Testis (tissue), 3 donors: ENCODE results near the gene PRPSAP1. TPM values are rescaled to one million over a fixed set of nuclear protein-coding genes. Genes with fewer than 3 reads are reported as not detected.

ENCODE experiments used
- DNase-seq: peaks from one replicate; pipeline ENCODE4 v3.0.0-alpha.2; 2019
- H3K27ac ChIP-seq, 2 donors: fragments of 200-600 bp; sonication (generic); one replicate each; pipeline ENCODE4 v1.5.1; 2019
- H3K27me3 ChIP-seq: fragments of 200-600 bp; sonication (generic); one replicate; pipeline ENCODE4 v1.5.1; 2019
- H3K36me3 ChIP-seq: fragments of 200-600 bp; sonication (generic); one replicate; pipeline ENCODE4 v1.5.1; 2017; ENCODE audit warnings: low read depth; ENCODE audit errors: missing control alignments
- H3K4me1 ChIP-seq: fragments of 200-600 bp; sonication (generic); one replicate; pipeline ENCODE4 v1.5.1; 2019
- H3K4me3 ChIP-seq, 2 donors: fragments of 200-600 bp; sonication (generic); one replicate each; pipeline ENCODE4 v1.5.1; 2017 to 2019
- H3K9me3 ChIP-seq: fragments of 200-600 bp; sonication (generic); one replicate; pipeline ENCODE4 v1.5.1; 2017
- POLR2A ChIP-seq: fragments of 450-650 bp; IDR thresholded peaks from one replicate; pipeline ENCODE4 v1.6.1; 2017; ENCODE audit warnings: antibody characterized with exemption, mild to moderate bottlenecking, moderate library complexity
- WGBS, 2 donors: methylation state at CpG; one replicate each; pipeline ENCODE4 v1.1.5; 2018; 5-methylcytosine and 5-hydroxymethylcytosine counted together
- intact Hi-C: fragments of 100-400 bp; cut with DNase I; formaldehyde crosslinking; loops from one replicate; pipeline ENCODE4 v1.15.1; 2023; ENCODE audit warnings: low total_unique reads
- polyA plus RNA-seq: library from polyadenylated mRNA; stranded (reverse); fragments of 350-450 nt; fragmentation: Illumina TruSeq; extraction: RNeasy Lipid Tissue Mini Kit (QIAGEN cat#74804); gene quantifications from one replicate; pipeline ENCODE4 v1.2.3, GENCODE V29; 2014; ENCODE audit warnings: low read depth, low replicate concordance; ENCODE audit not compliant: insufficient read depth
- total RNA-seq, 2 donors: library from RNA; depleted of rRNA; stranded (reverse); fragments of >200 nt; gene quantifications; one replicate each; pipeline ENCODE4 v1.2.3, GENCODE V29; 2016
- TF ChIP-seq, protein P1 (sequence below), 3 experiments: fragments of 450-650 bp in 2 of 3; fragments of 200-600 bp in 1 of 3; sonication (generic) in 1 of 3; IDR thresholded peaks; one replicate each; pipeline ENCODE4 v1.5.1; 2016 to 2019; ENCODE audit warnings: antibody characterized with exemption in 3 of 3, mild to moderate bottlenecking in 2 of 3, moderate library complexity in 1 of 3

PRPSAP1 gene
- total and polyA plus RNA-seq, 3 donors from 2014 or later: 132 to 184 (median 152) TPM

DNA sequence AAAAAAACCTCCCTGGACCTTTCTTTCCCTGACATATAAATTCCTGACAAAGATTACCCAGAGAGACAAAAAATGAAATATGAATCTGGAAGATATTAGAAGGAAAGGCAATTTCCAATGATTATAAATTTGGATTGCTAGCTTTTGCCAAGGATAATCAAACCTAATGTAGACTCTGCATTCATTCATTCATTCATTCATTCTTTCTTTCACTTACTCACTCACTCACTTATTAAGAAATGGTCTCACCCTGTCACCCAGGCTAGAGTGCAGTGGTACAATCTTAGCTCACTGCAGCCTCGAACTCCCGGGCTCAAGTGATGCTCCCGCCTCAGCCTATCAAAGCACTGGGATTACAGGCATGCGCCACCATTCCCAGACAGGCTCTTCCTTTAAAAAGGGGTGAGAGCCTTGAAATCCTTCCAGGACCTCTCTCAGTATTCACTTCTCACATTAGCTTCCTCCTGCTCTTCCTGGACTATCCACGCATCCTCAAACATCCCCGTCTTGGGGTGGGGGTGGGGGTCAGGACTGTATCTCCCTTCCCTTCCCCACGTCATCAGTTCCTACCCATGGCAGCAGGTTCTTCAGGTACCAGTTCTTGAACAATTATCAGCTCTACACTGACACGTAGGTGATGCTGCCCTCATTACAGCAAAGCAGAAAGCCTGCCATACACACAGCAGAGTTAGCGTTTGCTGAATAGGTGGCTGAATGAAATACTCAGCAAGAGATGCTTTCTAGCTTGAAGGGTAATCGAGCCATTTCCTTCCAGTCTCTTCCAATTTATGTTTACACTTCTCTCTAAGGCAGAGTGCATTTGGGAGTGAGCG, 19.8 kb downstream of the PRPSAP1 start:
- no peak for DNase-seq
- H3K36me3 ChIP-seq: no peaks in the 10 kb centered on the region
- intact Hi-C loops: no loop called here
- H3K27me3 ChIP-seq: no peaks in the 10 kb centered on the region
- TF ChIP-seq, protein P1, sequence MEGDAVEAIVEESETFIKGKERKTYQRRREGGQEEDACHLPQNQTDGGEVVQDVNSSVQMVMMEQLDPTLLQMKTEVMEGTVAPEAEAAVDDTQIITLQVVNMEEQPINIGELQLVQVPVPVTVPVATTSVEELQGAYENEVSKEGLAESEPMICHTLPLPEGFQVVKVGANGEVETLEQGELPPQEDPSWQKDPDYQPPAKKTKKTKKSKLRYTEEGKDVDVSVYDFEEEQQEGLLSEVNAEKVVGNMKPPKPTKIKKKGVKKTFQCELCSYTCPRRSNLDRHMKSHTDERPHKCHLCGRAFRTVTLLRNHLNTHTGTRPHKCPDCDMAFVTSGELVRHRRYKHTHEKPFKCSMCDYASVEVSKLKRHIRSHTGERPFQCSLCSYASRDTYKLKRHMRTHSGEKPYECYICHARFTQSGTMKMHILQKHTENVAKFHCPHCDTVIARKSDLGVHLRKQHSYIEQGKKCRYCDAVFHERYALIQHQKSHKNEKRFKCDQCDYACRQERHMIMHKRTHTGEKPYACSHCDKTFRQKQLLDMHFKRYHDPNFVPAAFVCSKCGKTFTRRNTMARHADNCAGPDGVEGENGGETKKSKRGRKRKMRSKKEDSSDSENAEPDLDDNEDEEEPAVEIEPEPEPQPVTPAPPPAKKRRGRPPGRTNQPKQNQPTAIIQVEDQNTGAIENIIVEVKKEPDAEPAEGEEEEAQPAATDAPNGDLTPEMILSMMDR (IDR thresholded peaks at IDR 0.05): no peak
- no peak for TF ChIP-seq POLR2A
- H3K27ac ChIP-seq: no peak overlapping the region
- no peaks in the 10 kb centered on the region for H3K9me3 ChIP-seq
- WGBS, 2 donors: 77 to 85% methylated on average over 11 of the region's 11 CpGs
- H3K4me3 ChIP-seq: no peak overlapping the region
- H3K4me1 ChIP-seq: peaks cover 15% of the 10 kb centered on the region

DNA sequence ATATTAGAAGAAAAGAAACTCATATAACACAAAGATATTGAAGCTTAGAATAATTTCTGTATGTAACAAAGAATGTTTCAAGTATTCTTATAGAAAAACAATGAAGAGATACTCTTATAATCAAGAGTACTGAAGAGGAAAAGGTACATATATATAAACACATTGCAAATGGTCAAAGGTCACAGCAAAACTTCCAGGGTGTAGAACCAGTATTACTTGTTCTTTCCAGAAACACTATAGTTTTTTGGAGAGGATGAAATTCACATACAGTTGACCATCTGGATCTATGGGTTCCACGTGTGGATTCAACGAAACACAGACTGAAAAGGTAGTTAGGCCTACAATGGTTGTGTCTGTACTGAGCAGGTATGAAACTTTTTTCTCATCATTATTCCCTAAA, 22.6 kb downstream of the PRPSAP1 start:
- no peak for DNase-seq
- no peak overlapping the region for H3K4me3 ChIP-seq
- H3K27me3 ChIP-seq: no peaks in the 10 kb centered on the region
- H3K4me1 ChIP-seq: peaks cover 10% of the 10 kb centered on the region
- H3K9me3 ChIP-seq: no peaks in the 10 kb centered on the region
- TF ChIP-seq, protein P1 (IDR thresholded peaks at IDR 0.05): no peak
- no peak for TF ChIP-seq POLR2A
- intact Hi-C loops: no loop called here
- 87 to 93% methylated on average over 2 of the region's 2 CpGs for WGBS, 2 donors
- H3K36me3 ChIP-seq: no peaks in the 10 kb centered on the region
- no peak overlapping the region for H3K27ac ChIP-seq

DNA sequence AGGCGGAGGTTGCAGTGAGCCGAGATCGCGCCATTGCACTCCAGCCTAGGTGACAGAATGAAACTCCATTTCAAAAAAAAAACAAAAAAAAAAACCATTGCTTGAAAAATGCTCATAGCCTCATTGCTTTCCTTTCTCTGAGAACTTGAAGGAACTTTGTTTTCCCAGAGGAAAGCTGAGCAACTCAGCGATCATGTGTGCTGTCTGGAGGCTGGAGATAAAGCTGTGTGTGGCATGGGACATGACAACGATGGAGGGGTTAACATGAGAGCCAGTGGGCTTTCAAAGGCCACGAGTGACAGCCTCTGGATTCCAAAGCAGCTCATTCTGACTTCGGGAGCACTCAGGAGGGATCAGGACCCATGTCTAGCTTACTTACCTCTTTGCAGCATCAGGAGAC, 24.1 kb downstream of the PRPSAP1 start:
- intact Hi-C loops: no loop called here
- Histone ChIP-seq H3K36me3 (no peaks in the 10 kb centered on the region), H3K9me3 (no peaks in the 10 kb centered on the region), H3K4me1 (peaks cover 11% of the 10 kb centered on the region), H3K27ac (no peak overlapping the region), H3K27me3 (no peaks in the 10 kb centered on the region), H3K4me3 (no peak overlapping the region)
- TF ChIP-seq, protein P1 (IDR thresholded peaks at IDR 0.05): no peak
- TF ChIP-seq POLR2A: no peak
- no peak for DNase-seq
- 84 to 92% methylated on average over 8 of the region's 8 CpGs for WGBS, 2 donors

DNA sequence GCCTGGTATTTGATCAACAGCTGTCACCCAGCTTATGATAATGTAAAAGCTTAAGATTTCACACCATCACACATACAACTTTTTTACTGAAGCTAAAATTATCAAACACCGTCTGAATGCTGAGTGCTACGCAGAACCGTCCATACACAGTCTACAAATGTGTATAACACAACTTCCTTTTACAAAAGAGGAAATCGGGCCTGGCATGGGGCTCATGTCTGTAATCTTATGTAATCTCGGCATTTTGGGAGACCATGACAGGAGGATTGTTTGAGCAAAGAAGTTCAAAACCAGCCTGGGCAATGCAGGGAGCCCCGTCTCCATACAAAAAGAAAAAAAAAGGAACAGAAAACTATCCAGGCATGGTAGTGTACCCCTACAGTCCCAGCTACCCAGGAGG, 26.0 kb downstream of the PRPSAP1 start:
- no peak for DNase-seq
- no peak overlapping the region for H3K4me3 ChIP-seq
- H3K27me3 ChIP-seq: no peaks in the 10 kb centered on the region
- 82 to 88% methylated on average over 6 of the region's 6 CpGs for WGBS, 2 donors
- H3K36me3 ChIP-seq: no peaks in the 10 kb centered on the region
- peaks cover 11% of the 10 kb centered on the region for H3K4me1 ChIP-seq
- H3K27ac ChIP-seq: no peak overlapping the region
- intact Hi-C loops: no loop called here
- TF ChIP-seq POLR2A: no peak
- H3K9me3 ChIP-seq: no peaks in the 10 kb centered on the region

DNA sequence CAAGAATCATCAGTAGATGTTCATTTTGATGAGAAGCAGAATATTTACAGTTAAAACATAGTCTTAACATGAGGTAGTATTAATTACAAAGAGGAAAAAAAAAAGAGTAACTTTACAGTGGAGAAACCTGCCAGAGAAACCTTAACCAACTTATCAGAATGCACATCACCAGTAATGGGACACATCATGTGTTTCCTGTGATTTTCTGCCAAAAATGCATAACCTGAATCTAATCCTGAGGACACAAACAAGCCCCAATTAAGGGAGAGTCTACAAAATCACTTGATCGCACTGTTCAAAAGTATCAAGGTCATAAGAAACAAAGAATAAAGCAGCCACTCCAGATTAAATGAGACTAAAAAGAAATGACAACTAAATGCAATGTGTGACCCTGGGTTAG, 27.4 kb downstream of the PRPSAP1 start:
- no peaks in the 10 kb centered on the region for H3K36me3 ChIP-seq
- WGBS, 2 donors: 49 to 65% methylated on average over 1 of the region's 1 CpG
- TF ChIP-seq, protein P1 (IDR thresholded peaks at IDR 0.05): no peak
- no peak for TF ChIP-seq POLR2A
- no peaks in the 10 kb centered on the region for H3K27me3 ChIP-seq
- intact Hi-C loops: no loop called here
- peaks cover 11% of the 10 kb centered on the region for H3K4me1 ChIP-seq
- H3K27ac ChIP-seq: no peak overlapping the region
- H3K4me3 ChIP-seq: no peak overlapping the region
- no peak for DNase-seq
- H3K9me3 ChIP-seq: no peaks in the 10 kb centered on the region
